ENCODE results near the gene PFAS. TPM values are rescaled to one million over a fixed set of nuclear protein-coding genes. Genes with fewer than 3 reads are reported as not detected.

Gene PFAS
- total RNA-seq, 1 experiment from 2014 or later = 80.6 TPM

- ChIA-PET CTCF (no interaction called here), POLR2A (no interaction called here), RAD21 (ENCODE audit: low non-redundant PET in 1 of 2, low total read pairs in 2 of 2, uncharacterized antibody in 2 of 2, unreplicated experiment in 2 of 2) (no interaction called here)
- Histone ChIP-seq H3K9me3 (ENCODE audit: control insufficient read depth in 1 of 2, insufficient read depth in 1 of 2, low read depth in 1 of 2, low read length in 2 of 2) (no peaks in the 10 kb centered on the region), H3K9me2 (ENCODE audit: insufficient read depth) (no peaks in the 10 kb centered on the region), H3K79me2 (ENCODE audit: insufficient read depth, low read length) (no peaks in the 10 kb centered on the region), H3K4me3 (replicated peaks in 1 of 2; ENCODE audit: low read depth in 1 of 2, low read length in 2 of 2) (no peak overlapping the region), H3K27ac (ENCODE audit: low read depth, low read length) (no peak overlapping the region), H2AFZ (ENCODE audit: low read depth, low read length, poor library complexity, severe bottlenecking) (no peak overlapping the region), H4K20me1 (ENCODE audit: insufficient read depth) (no peaks in the 10 kb centered on the region), H3K27me3 (ENCODE audit: insufficient read depth, low read length) (no peaks in the 10 kb centered on the region), H3K36me3 (ENCODE audit: control insufficient read depth in 1 of 2, insufficient read depth in 2 of 2, low read length in 2 of 2) (peaks cover 31 to 47% of the 10 kb centered on the region in 2 experiments; a peak in 3 of 4 replicates), H3K9ac (ENCODE audit: low read length) (no peak overlapping the region), H3K4me1 (ENCODE audit: control insufficient read depth in 1 of 2, insufficient read depth in 2 of 2, low read length in 2 of 2) (no peaks in the 10 kb centered on the region), H3K4me2 (ENCODE audit: low read length) (no peak overlapping the region)
- ATAC-seq (no peak), DNase-seq (ENCODE audit: low read depth, low spot score) (no peak)
- intact Hi-C loops (cut with micrococcal nuclease) = no loop called here
- BruUV-seq (replicated peaks) = no TSS peak
- TF ChIP-seq REST (IDR thresholded peaks at IDR 0.05; ENCODE audit: low read depth) = no peak
These were observed 18.5 kb downstream of the PFAS start for GRCh38 chr17:8267480-8268147.

GRCh38 chr17:8268550-8269298, 19.6 kb downstream of the PFAS start:
- Histone ChIP-seq H3K27ac (ENCODE audit: low read depth, low read length) (no peak overlapping the region), H3K9me3 (ENCODE audit: control insufficient read depth in 1 of 2, insufficient read depth in 1 of 2, low read depth in 1 of 2, low read length in 2 of 2) (no peaks in the 10 kb centered on the region), H3K4me3 (replicated peaks in 1 of 2; ENCODE audit: low read depth in 1 of 2, low read length in 2 of 2) (no peak overlapping the region), H3K4me2 (ENCODE audit: low read length) (no peak overlapping the region), H4K20me1 (ENCODE audit: insufficient read depth) (no peaks in the 10 kb centered on the region), H2AFZ (ENCODE audit: low read depth, low read length, poor library complexity, severe bottlenecking) (no peak overlapping the region), H3K27me3 (ENCODE audit: insufficient read depth, low read length) (no peaks in the 10 kb centered on the region), H3K9me2 (ENCODE audit: insufficient read depth) (no peaks in the 10 kb centered on the region), H3K79me2 (ENCODE audit: insufficient read depth, low read length) (no peaks in the 10 kb centered on the region), H3K4me1 (ENCODE audit: control insufficient read depth in 1 of 2, insufficient read depth in 2 of 2, low read length in 2 of 2) (no peaks in the 10 kb centered on the region), H3K9ac (ENCODE audit: low read length) (no peak overlapping the region), H3K36me3 (ENCODE audit: control insufficient read depth in 1 of 2, insufficient read depth in 2 of 2, low read length in 2 of 2) (peaks cover 21 to 36% of the 10 kb centered on the region in 2 experiments; a peak in 3 of 4 replicates)
- ChIA-PET POLR2A (no interaction called here), CTCF (no interaction called here), RAD21 (ENCODE audit: low non-redundant PET in 1 of 2, low total read pairs in 2 of 2, uncharacterized antibody in 2 of 2, unreplicated experiment in 2 of 2) (no interaction called here)
- intact Hi-C loops (cut with micrococcal nuclease) = no loop called here
- DNase-seq (ENCODE audit: low read depth, low spot score) (no peak), ATAC-seq (peak; percentile 14; the same call in 1 of the 2 replicates)
- BruUV-seq (replicated peaks) = no TSS peak
- TF ChIP-seq TCF7L2 (IDR thresholded peaks at IDR 0.05; ENCODE audit: borderline replicate concordance, extremely low read depth, insufficient read depth, insufficient read length) (no peak), POLR2AphosphoS5 (IDR thresholded peaks at IDR 0.05; ENCODE audit: low read depth, low read length) (no peak), REST (IDR thresholded peaks at IDR 0.05; ENCODE audit: low read depth) (no peak), ZBTB33 (IDR thresholded peaks at IDR 0.05; ENCODE audit: extremely low read depth, insufficient replicate concordance, low read length) (no peak), RAD21 (IDR thresholded peaks at IDR 0.05; ENCODE audit: low read depth) (no peak), POLR2A (IDR thresholded peaks at IDR 0.05; ENCODE audit: borderline replicate concordance, extremely low read depth, insufficient read depth, insufficient read length) (no peak), JUND (IDR thresholded peaks at IDR 0.05) (no peak)

Data from HCT116 (cell line).